Heart left ventricle (tissue), 13 donors: ENCODE measurements around the gene RFX4.

ENCODE experiments used
- CTCF ChIP-seq, 12 donors: fragments of 200-600 bp; sonication (generic) in 4 of 12; IDR thresholded peaks; one replicate each; pipeline versions ENCODE4 v1.5.0 to v1.8.0; 2018 to 2022; ENCODE audit warnings: antibody characterized with exemption in 12 of 12, mild to moderate bottlenecking in 5 of 12
- POLR2A ChIP-seq, 2 donors: fragments of 450-650 bp; IDR thresholded peaks; one replicate each; pipeline ENCODE4 v1.6.1; 2017; ENCODE audit warnings: antibody characterized with exemption in 2 of 2, mild to moderate bottlenecking in 2 of 2, moderate library complexity in 2 of 2
- donor health status: ischemic (EF 13 %, LVEDD 7.1; RV severe dilation, severe dysfunction).
- donor health status: DM: no; HTN: yes; CAD: no.
- donor health status: DM: no; HTN: no; CAD: no.
- donor health status: ischemic (EF 25% LVEDD 6.9; RV normal size, moderate dysfunction).
- donor health status: ischemic (EF 25% LVEDD 5.7; RV mildly dilated, moderate dysfunction).
- donor health status: ischemic (EF 35%, LVEDD 5.7; RV mildly dilated, moderate dysfunction).
- donor health status: nonischemic (EF 11% LVEDD 7.7; RV severe dilation, severe dysfunction).
- donor health status: DM: yes; HTN: yes; CAD: no.
- donor health status: PGD.
- donor health status: ischemic (EF 29% LVEDD 5.4; RV normal size, mild dysfunction).
- donor health status: nonischemic (EF 23%, LVEDD 6.1; RV moderate dilation, normal function).

DNA sequence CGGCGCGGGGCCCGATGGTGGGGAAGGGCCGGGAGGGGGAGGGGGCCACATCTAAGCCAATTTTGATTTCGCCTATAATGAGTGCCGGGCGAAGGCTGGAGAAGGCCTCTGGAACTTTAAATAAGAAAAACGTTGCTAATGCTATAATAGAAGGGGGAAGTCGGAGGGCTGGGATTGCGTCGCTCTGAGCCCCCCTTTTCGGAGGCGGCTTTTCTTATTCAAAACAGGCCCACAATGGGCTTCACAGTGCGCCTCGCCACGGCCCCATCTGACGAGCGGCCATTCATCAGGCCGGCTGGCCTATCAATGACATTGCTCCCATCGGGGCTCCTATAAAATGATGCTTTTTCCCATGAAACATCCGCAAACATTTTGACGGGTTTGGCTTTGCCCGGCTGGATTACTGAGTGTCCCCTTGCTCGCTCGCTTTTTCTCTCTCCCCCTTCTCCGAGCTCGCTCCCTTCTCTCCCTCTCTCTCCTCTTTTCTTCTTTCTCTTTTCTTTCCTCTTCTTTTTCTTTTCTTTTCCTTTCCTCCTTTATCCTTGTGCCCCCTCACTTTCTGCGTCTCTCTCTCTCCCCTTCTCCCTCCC is at the start of gene RFX4:
- TF ChIP-seq CTCF (IDR thresholded peaks at IDR 0.05) (no peak), POLR2A (IDR thresholded peaks at IDR 0.05) (no peak)
